Trophoblast cell (in vitro differentiated cells and primary cell): Measurements from ENCODE around the gene CACNA1B.
"Not testable (repeated sequence)": the region's sequence is repeated elsewhere in the genome, so short reads cannot be mapped to it uniquely, and the experiment has no call there.

Experiments
- DNase-seq, 2 donors: peaks; one replicate each; pipeline ENCODE4 v3.0.0-alpha.2; 2016
- H2AFZ ChIP-seq: 2 replicates; pipeline ENCODE4 v1.6.1; 2013; ENCODE audit warnings: low read length, moderate library complexity, mild to moderate bottlenecking; ENCODE audit not compliant: insufficient read depth, poor library complexity
- H2AK5ac ChIP-seq: 2 replicates; pipeline ENCODE4 v1.6.1; 2013; ENCODE audit warnings: mild to moderate bottlenecking, low read length
- H2BK120ac ChIP-seq: 2 replicates; pipeline ENCODE4 v1.6.1; 2013; ENCODE audit warnings: low read length, mild to moderate bottlenecking, moderate library complexity; ENCODE audit not compliant: insufficient read depth, poor library complexity
- H2BK12ac ChIP-seq: 2 replicates; pipeline ENCODE4 v1.6.1; 2013; ENCODE audit warnings: mild to moderate bottlenecking, low read length, moderate library complexity
- H2BK5ac ChIP-seq: 2 replicates; pipeline ENCODE4 v1.6.1; 2013; ENCODE audit warnings: low read length, low read depth, moderate library complexity, mild to moderate bottlenecking; ENCODE audit not compliant: poor library complexity
- H3K14ac ChIP-seq: 2 replicates; pipeline ENCODE4 v1.6.1; 2013; ENCODE audit warnings: mild to moderate bottlenecking, low read length
- H3K18ac ChIP-seq: 2 replicates; pipeline ENCODE4 v1.6.1; 2013; ENCODE audit warnings: mild to moderate bottlenecking, low read length
- H3K23ac ChIP-seq: 2 replicates; pipeline ENCODE4 v1.6.1; 2013; ENCODE audit warnings: low read length
- H3K27ac ChIP-seq: 2 replicates; pipeline ENCODE4 v1.5.1; 2013; ENCODE audit warnings: low read depth, mild to moderate bottlenecking, inconsistent platforms, low read length, moderate library complexity
- H3K27me3 ChIP-seq: 2 replicates; pipeline ENCODE4 v1.6.1; 2013; ENCODE audit warnings: inconsistent platforms, mild to moderate bottlenecking, low read length, moderate library complexity; ENCODE audit not compliant: insufficient read depth
- H3K36me3 ChIP-seq, 2 experiments: 1 replicate in 1 of 2; 2 replicates in 1 of 2; pipeline ENCODE4 v1.6.1; 2013; ENCODE audit warnings: low read length in 2 of 2, mild to moderate bottlenecking in 2 of 2, moderate library complexity in 1 of 2; ENCODE audit not compliant: insufficient read depth in 2 of 2, control insufficient read depth in 1 of 2
- H3K4ac ChIP-seq: 2 replicates; pipeline ENCODE4 v1.6.1; 2013; ENCODE audit warnings: low read depth, mild to moderate bottlenecking, low read length, moderate library complexity
- H3K4me1 ChIP-seq, 2 experiments: 1 replicate in 1 of 2; 2 replicates in 1 of 2; pipeline ENCODE4 v1.6.1; 2013; ENCODE audit warnings: low read length in 2 of 2, mild to moderate bottlenecking in 2 of 2, moderate library complexity in 1 of 2; ENCODE audit not compliant: insufficient read depth in 2 of 2, control insufficient read depth in 1 of 2
- H3K4me2 ChIP-seq: 2 replicates; pipeline ENCODE4 v1.6.1; 2013; ENCODE audit warnings: inconsistent platforms, mild to moderate bottlenecking, low read length, moderate library complexity
- H3K4me3 ChIP-seq: 2 replicates; pipeline ENCODE4 v1.5.1; 2013; ENCODE audit warnings: mild to moderate bottlenecking, low read depth, low read length, inconsistent platforms
- H3K79me1 ChIP-seq: one replicate; pipeline ENCODE4 v1.6.1; 2013; ENCODE audit warnings: low read length
- H3K79me2 ChIP-seq: 2 replicates; pipeline ENCODE4 v1.6.1; 2013; ENCODE audit warnings: low read length, mild to moderate bottlenecking; ENCODE audit not compliant: control insufficient read depth, insufficient read depth, poor library complexity
- H3K9ac ChIP-seq: 2 replicates; pipeline ENCODE4 v1.6.1; 2013; ENCODE audit warnings: mild to moderate bottlenecking, low read length
- H3K9me3 ChIP-seq: 2 replicates; pipeline ENCODE4 v1.6.1; 2013; ENCODE audit warnings: low read depth, mild to moderate bottlenecking, control low read depth, inconsistent platforms, low read length; ENCODE audit not compliant: insufficient read depth
- H4K12ac ChIP-seq: 2 replicates; pipeline ENCODE4 v1.6.1; 2013; ENCODE audit warnings: low read depth, mild to moderate bottlenecking, low read length, moderate library complexity
- H4K8ac ChIP-seq: 2 replicates; pipeline ENCODE4 v1.6.1; 2013; ENCODE audit warnings: low read depth, mild to moderate bottlenecking, low read length, moderate library complexity
- H4K91ac ChIP-seq: one replicate; pipeline ENCODE4 v1.6.1; 2013; ENCODE audit warnings: low read depth, mild to moderate bottlenecking, low read length, moderate library complexity
- WGBS: extraction: QIAGEN DNeasy Blood & Tissue Kit; methylation state at CpG from one replicate; pipeline ENCODE4 v1.1.7; 2013; ENCODE audit warnings: missing lambda C conversion rate; ENCODE audit not compliant: insufficient read length, insufficient coverage; ENCODE audit errors: extremely low coverage; 5-methylcytosine and 5-hydroxymethylcytosine counted together

CACNA1B gene

GRCh38 chr9:138105123-138105415 is 227.5 kb downstream of the CACNA1B start:
- Histone ChIP-seq H3K18ac (no peak overlapping the region), H3K9ac (no peak overlapping the region), H3K4me2 (no peak overlapping the region), H2BK12ac (no peak overlapping the region), H4K8ac (no peak overlapping the region), H2AK5ac (no peak overlapping the region), H3K27me3 (no peaks in the 10 kb centered on the region), H3K9me3 (peaks cover 46% of the 10 kb centered on the region), H2BK120ac (no peak overlapping the region), H3K27ac (no peak overlapping the region), H3K4me3 (no peak overlapping the region), H2AFZ (no peak overlapping the region), H3K79me2 (no peaks in the 10 kb centered on the region), H3K23ac (no peak overlapping the region), H3K79me1 (no peaks in the 10 kb centered on the region), H3K14ac (no peak overlapping the region), H3K4ac (no peak overlapping the region), H4K12ac (no peak overlapping the region), H4K91ac (no peak overlapping the region), H3K36me3 (no peaks in the 10 kb centered on the region), H3K4me1 (no peaks in the 10 kb centered on the region), H2BK5ac (no peak overlapping the region)
- WGBS, result no CpG with 5 or more reads among the region's 2 CpGs
- no peak for DNase-seq

DNA sequence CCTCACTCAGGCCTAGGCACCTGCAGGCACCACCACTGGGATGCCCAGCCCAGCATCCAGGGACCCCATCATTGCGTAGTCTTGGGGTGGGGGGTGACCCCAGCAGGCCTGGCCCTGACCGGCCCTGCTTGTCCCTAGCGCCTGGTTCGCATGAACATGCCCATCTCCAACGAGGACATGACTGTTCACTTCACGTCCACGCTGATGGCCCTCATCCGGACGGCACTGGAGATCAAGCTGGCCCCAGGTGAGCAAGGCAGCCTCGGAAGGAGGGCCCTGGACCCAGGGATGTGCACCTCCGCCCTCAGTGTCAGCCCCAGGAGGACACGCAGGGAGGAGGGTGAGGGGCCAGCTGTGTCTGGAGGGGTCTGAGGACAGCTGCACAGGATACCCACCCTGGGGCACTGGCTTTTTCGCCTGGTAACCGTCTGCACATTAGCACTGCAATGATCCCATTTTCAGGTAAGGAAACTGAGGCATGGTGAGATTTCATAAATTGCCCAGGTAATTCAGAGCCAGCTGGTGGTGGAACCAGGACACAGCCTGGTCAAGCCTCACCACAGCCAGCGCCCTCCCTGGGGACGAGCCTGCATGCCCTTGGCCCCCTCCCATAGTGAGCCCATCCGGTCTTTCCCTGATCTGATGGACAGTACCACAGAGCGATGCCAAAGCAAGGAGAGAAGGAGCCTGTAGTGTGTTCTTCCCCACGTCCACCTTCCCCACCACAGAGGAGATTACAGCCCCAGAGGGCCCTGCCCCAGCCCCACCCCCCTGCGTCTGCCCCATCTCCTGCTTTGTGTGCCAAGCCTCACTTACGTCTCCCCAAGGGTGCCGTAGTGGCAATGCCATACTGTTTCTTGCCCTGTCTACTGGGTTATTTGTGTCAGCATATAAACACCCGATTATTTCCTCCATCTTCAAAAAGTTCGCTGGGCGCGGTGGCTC is 228.3 kb downstream of the CACNA1B start:
- H3K4me1 ChIP-seq, result no peaks in the 10 kb centered on the region
- no peak overlapping the region for H4K12ac ChIP-seq
- H3K27me3 ChIP-seq, result no peaks in the 10 kb centered on the region
- H3K18ac ChIP-seq, result no peak overlapping the region
- no peaks in the 10 kb centered on the region for H3K79me1 ChIP-seq
- no peaks in the 10 kb centered on the region for H3K36me3 ChIP-seq
- no peak overlapping the region for H3K4me2 ChIP-seq
- H2BK12ac ChIP-seq, result no peak overlapping the region
- no peak overlapping the region for H2BK5ac ChIP-seq
- WGBS, result no CpG with 5 or more reads among the region's 26 CpGs
- no peak overlapping the region for H3K27ac ChIP-seq
- H3K4me3 ChIP-seq, result no peak overlapping the region
- H4K8ac ChIP-seq, result no peak overlapping the region
- H2AK5ac ChIP-seq, result no peak overlapping the region
- H3K14ac ChIP-seq, result no peak overlapping the region
- no peak overlapping the region for H3K23ac ChIP-seq
- H3K9me3 ChIP-seq, result peaks cover 42% of the 10 kb centered on the region
- no peak overlapping the region for H2AFZ ChIP-seq
- H3K79me2 ChIP-seq, result no peaks in the 10 kb centered on the region
- no peak overlapping the region for H3K4ac ChIP-seq
- H3K9ac ChIP-seq, result no peak overlapping the region
- no peak for DNase-seq
- no peak overlapping the region for H2BK120ac ChIP-seq
- no peak overlapping the region for H4K91ac ChIP-seq

DNA sequence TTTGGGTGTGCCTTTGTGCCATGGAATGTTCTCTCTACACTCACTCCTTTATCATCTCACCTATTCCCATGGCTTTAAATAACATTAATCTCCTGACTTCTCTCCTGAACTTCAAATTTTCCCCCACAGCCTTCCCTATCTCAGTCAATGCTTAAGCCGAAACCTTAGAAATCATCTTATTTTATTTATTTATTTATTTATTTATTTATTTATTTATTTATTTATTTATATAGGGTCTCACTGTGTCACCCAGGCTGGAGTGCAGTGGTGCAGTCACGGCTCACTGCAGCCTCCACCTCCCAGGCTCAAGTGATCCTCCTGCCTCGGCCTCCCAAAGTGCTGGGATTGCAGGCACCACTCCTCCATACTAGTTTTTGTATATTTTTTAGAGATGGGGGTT is 229.5 kb downstream of the CACNA1B start:
- not testable (repeated sequence) for H4K91ac ChIP-seq, H2BK120ac ChIP-seq, H2AFZ ChIP-seq, H3K36me3 ChIP-seq, H3K14ac ChIP-seq, H3K4ac ChIP-seq, H3K4me1 ChIP-seq, H2BK12ac ChIP-seq, H2BK5ac ChIP-seq, H3K4me3 ChIP-seq, H3K79me1 ChIP-seq, H4K8ac ChIP-seq, DNase-seq, H3K9ac ChIP-seq, H4K12ac ChIP-seq, H3K79me2 ChIP-seq, H3K27ac ChIP-seq, H3K18ac ChIP-seq, H2AK5ac ChIP-seq, H3K27me3 ChIP-seq, H3K4me2 ChIP-seq, H3K23ac ChIP-seq
- peaks cover 40% of the 10 kb centered on the region for H3K9me3 ChIP-seq
- WGBS, result no CpG with 5 or more reads among the region's 3 CpGs

DNA sequence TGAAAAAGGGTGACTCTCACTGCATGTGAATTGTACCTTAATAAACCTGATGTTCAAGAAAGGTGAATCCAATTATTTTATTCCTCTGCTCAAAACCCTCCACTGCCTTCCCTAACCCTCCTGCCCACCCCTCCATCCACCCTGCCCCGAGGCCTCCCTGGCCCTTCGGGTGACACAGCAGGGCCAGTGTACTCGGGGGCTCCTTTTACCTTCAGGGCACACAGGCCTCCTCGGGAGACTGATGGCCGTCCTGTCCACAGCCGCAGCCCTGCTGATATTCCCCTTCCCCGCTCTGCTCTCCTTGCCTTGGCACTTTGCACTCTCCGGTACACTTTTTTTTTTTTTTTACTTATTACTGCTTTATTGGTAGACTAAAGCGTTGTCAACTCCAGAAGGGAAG is 234.0 kb downstream of the CACNA1B start:
- Histone ChIP-seq H3K27me3 (no peaks in the 10 kb centered on the region), H2BK12ac (no peak overlapping the region), H2AFZ (no peak overlapping the region), H3K9ac (no peak overlapping the region), H3K4ac (no peak overlapping the region), H2BK5ac (no peak overlapping the region), H2AK5ac (no peak overlapping the region), H3K36me3 (no peaks in the 10 kb centered on the region), H4K91ac (no peak overlapping the region), H3K4me3 (no peak overlapping the region), H2BK120ac (no peak overlapping the region), H3K4me2 (no peak overlapping the region), H3K79me1 (no peaks in the 10 kb centered on the region), H3K9me3 (peaks cover 46% of the 10 kb centered on the region), H3K4me1 (no peaks in the 10 kb centered on the region), H3K23ac (no peak overlapping the region), H3K14ac (no peak overlapping the region), H3K27ac (no peak overlapping the region), H4K8ac (no peak overlapping the region), H4K12ac (no peak overlapping the region), H3K18ac (no peak overlapping the region), H3K79me2 (no peaks in the 10 kb centered on the region)
- no CpG with 5 or more reads among the region's 9 CpGs for WGBS
- DNase-seq, result no peak
